Fibroblast of lung (primary cell): Measurements from ENCODE around the gene COASY. TPM values are rescaled to one million over a fixed set of nuclear protein-coding genes. Genes with fewer than 3 reads are reported as not detected.
A peak's percentile ranks its signal among the peaks of the same experiment; 100 is the strongest.

Experiments used
- DNase-seq, 2 donors: peaks; one replicate each; pipeline versions ENCODE4 v3.0.0 to v3.0.0-alpha.2; 2010; ENCODE audit warnings: low read depth in 2 of 2
- H2AFZ ChIP-seq: 2 replicates; pipeline ENCODE4 v1.5.1; 2012; ENCODE audit warnings: low read length, control low read depth, inconsistent platforms
- H3K27ac ChIP-seq: 2 replicates; pipeline ENCODE4 v1.5.1; 2011; ENCODE audit warnings: low read length, control low read depth; ENCODE audit not compliant: insufficient read depth
- H3K27me3 ChIP-seq: 2 replicates; pipeline ENCODE4 v1.5.1; 2011; ENCODE audit warnings: mild to moderate bottlenecking, low read length; ENCODE audit not compliant: control insufficient read depth, insufficient read depth
- H3K36me3 ChIP-seq: 2 replicates; pipeline ENCODE4 v1.5.1; 2011; ENCODE audit warnings: low read length; ENCODE audit not compliant: control insufficient read depth, insufficient read depth
- H3K4me1 ChIP-seq: 2 replicates; pipeline ENCODE4 v1.5.1; 2011; ENCODE audit warnings: low read length; ENCODE audit not compliant: control insufficient read depth, insufficient read depth; ENCODE audit errors: extremely low read depth
- H3K4me2 ChIP-seq: 2 replicates; pipeline ENCODE4 v1.5.1; 2011; ENCODE audit warnings: low read length, control low read depth; ENCODE audit not compliant: insufficient read depth; ENCODE audit errors: extremely low read depth
- H3K4me3 ChIP-seq, 4 experiments: fragments of 200-600 bp in 1 of 4; sonication (generic) in 1 of 4; replicated peaks in 1 of 4; 2 replicates each; pipeline ENCODE4 v1.5.1; 2011 to 2016; ENCODE audit warnings: low read length in 4 of 4, low read depth in 3 of 4, mild to moderate bottlenecking in 3 of 4, control low read depth in 2 of 4, inconsistent platforms in 1 of 4, mixed read lengths in 1 of 4; ENCODE audit not compliant: insufficient read depth in 1 of 4; ENCODE audit errors: control extremely low read depth in 1 of 4
- H3K79me2 ChIP-seq: 2 replicates; pipeline ENCODE4 v1.5.1; 2012; ENCODE audit warnings: mild to moderate bottlenecking, low read length, inconsistent platforms; ENCODE audit not compliant: control insufficient read depth, insufficient read depth
- H3K9ac ChIP-seq: 2 replicates; pipeline ENCODE4 v1.5.1; 2011; ENCODE audit warnings: mild to moderate bottlenecking, low read length, control low read depth; ENCODE audit not compliant: insufficient read depth
- H3K9me3 ChIP-seq: 2 replicates; pipeline ENCODE4 v1.5.1; 2012; ENCODE audit warnings: low read depth, low read length; ENCODE audit not compliant: control insufficient read depth, insufficient read depth
- H4K20me1 ChIP-seq: 2 replicates; pipeline ENCODE4 v1.5.1; 2011; ENCODE audit warnings: low read length; ENCODE audit not compliant: control insufficient read depth, insufficient read depth; ENCODE audit errors: extremely low read depth
- CTCF ChIP-seq, 2 donors: IDR thresholded peaks in 1 of 2; conservative IDR thresholded peaks in 1 of 2; 1 replicate in 1 of 2; 2 replicates in 1 of 2; pipeline ENCODE4 v1.5.1; 2011 to 2012; ENCODE audit warnings: low read length in 2 of 2, control low read depth in 1 of 2, inconsistent platforms in 1 of 2, low read depth in 1 of 2, mild to moderate bottlenecking in 1 of 2
- EZH2 ChIP-seq: IDR thresholded peaks from 2 replicates; pipeline ENCODE4 v1.5.1; 2012; ENCODE audit warnings: low read length, control low read depth, mild to moderate bottlenecking; ENCODE audit errors: missing control alignments
- polyA plus RNA-seq, 2 donors: library from polyadenylated mRNA; depleted of rRNA in 1 of 2; stranded (reverse) in 1 of 2; unstranded in 1 of 2; fragments of >200 nt; gene quantifications; 2 replicates each; pipeline ENCODE4 v1.2.1, GENCODE V29; 2011 to 2012; ENCODE audit warnings: missing spikeins in 1 of 2
- total RNA-seq: library from RNA; depleted of rRNA; stranded (reverse); fragments of >200 nt; gene quantifications from 2 replicates; pipeline ENCODE4 v1.2.1, GENCODE V29; 2014

The COASY gene
- total and polyA plus RNA-seq, 2 donors (not counting 1 experiment from before 2014, with no cell fraction given) = 16.5 to 20.3 TPM

- Histone ChIP-seq H3K36me3 (peaks cover 6% of the 10 kb centered on the region), H3K4me3 (no peak overlapping the region), H3K9me3 (no peaks in the 10 kb centered on the region), H3K27ac (peak overlapping the region; percentile 97), H4K20me1 (no peaks in the 10 kb centered on the region), H3K4me1 (peaks cover 55% of the 10 kb centered on the region), H3K79me2 (no peaks in the 10 kb centered on the region), H3K9ac (peak overlapping the region; percentile 54), H3K27me3 (no peaks in the 10 kb centered on the region), H2AFZ (no peak overlapping the region), H3K4me2 (peak overlapping the region; percentile 60)
- no peak for TF ChIP-seq CTCF (conservative IDR thresholded peaks at IDR 0.05 in 1 of 2, IDR thresholded peaks at IDR 0.05 in 1 of 2; ENCODE audit: low read depth in 1 of 2, low read length in 2 of 2)
- TF ChIP-seq EZH2 = no peak
- peak; percentile 99 for DNase-seq
These were observed 42.1 kb upstream of the COASY start for GRCh38 chr17:42519546-42520491.

- Histone ChIP-seq H3K4me2 (peak overlapping the region; percentile 42), H3K4me1 (peaks cover 57% of the 10 kb centered on the region), H3K36me3 (peaks cover 6% of the 10 kb centered on the region), H3K4me3 (peak overlapping the region in 1 of 4 experiments; percentile 20), H4K20me1 (no peaks in the 10 kb centered on the region), H3K9me3 (no peaks in the 10 kb centered on the region), H3K9ac (peak overlapping the region; percentile 1), H3K79me2 (no peaks in the 10 kb centered on the region), H3K27ac (peak overlapping the region; percentile 97), H2AFZ (no peak overlapping the region), H3K27me3 (no peaks in the 10 kb centered on the region)
- no peak for TF ChIP-seq EZH2
- TF ChIP-seq CTCF (conservative IDR thresholded peaks at IDR 0.05 in 1 of 2, IDR thresholded peaks at IDR 0.05 in 1 of 2; ENCODE audit: low read depth in 1 of 2, low read length in 2 of 2) = peak in 1 of 2 donors; percentile 14
- no peak for DNase-seq
These were observed 41.4 kb upstream of the COASY start for GRCh38 chr17:42520540-42520951.

- Histone ChIP-seq H3K4me3 (no peak overlapping the region), H3K27ac (peak overlapping the region; percentile 97), H3K4me2 (peak overlapping the region; percentile 38), H3K4me1 (peaks cover 57% of the 10 kb centered on the region), H3K9ac (peak overlapping the region; percentile 41), H3K36me3 (peaks cover 6% of the 10 kb centered on the region), H4K20me1 (no peaks in the 10 kb centered on the region), H3K9me3 (no peaks in the 10 kb centered on the region), H3K79me2 (no peaks in the 10 kb centered on the region), H3K27me3 (no peaks in the 10 kb centered on the region), H2AFZ (no peak overlapping the region)
- no peak for TF ChIP-seq CTCF (conservative IDR thresholded peaks at IDR 0.05 in 1 of 2, IDR thresholded peaks at IDR 0.05 in 1 of 2; ENCODE audit: low read depth in 1 of 2, low read length in 2 of 2)
- no peak for TF ChIP-seq EZH2
- DNase-seq = peak in 1 of 2 donors; percentile 34
These were observed 40.9 kb upstream of the COASY start for GRCh38 chr17:42521036-42521435.
